ENCODE results near the gene NEK4.

The NEK4 gene

GRCh38 chr3:52705688-52706686 lies 64.8 kb downstream of the NEK4 start, which contains the start of the genes GLT8D1 and SPCS1:
TSS of gene GLT8D1 (minus strand) at chr3:52705791. CDS start at chr3:52700460, 5,331 bp downstream.
TSS of gene SPCS1 (plus strand) at chr3:52706106. CDS start at chr3:52706247, 141 bp downstream.
- TF ChIP-seq CTCF (IDR thresholded peaks at IDR 0.05) = no peak

GRCh38 chr3:52705438-52705687 lies 65.4 kb downstream of the NEK4 start:
- TF ChIP-seq CTCF (IDR thresholded peaks at IDR 0.05) = no peak

- no peak for TF ChIP-seq CTCF (IDR thresholded peaks at IDR 0.05)
These were observed 65.9 kb downstream of the NEK4 start for GRCh38 chr3:52704611-52705437.

GRCh38 chr3:52703341-52703740 lies 67.4 kb downstream of the NEK4 start:
- TF ChIP-seq CTCF (IDR thresholded peaks at IDR 0.05) = no peak

- TF ChIP-seq CTCF (IDR thresholded peaks at IDR 0.05) = no peak
These were observed 73.1 kb downstream of the NEK4 start for GRCh38 chr3:52697632-52697965.

GRCh38 chr3:52696830-52697631 lies 73.7 kb downstream of the NEK4 start:
- no peak for TF ChIP-seq CTCF (IDR thresholded peaks at IDR 0.05)

Measured in LNCAP (cell line).